ENCODE measurements around the gene XYLT2. TPM values are rescaled to one million over a fixed set of nuclear protein-coding genes. Genes with fewer than 3 reads are reported as not detected.

XYLT2 gene
- total and polyA plus RNA-seq, 9 of the 15 experiments (the other 6 are each of a cell fraction or from before 2014, with no cell fraction given), result 0.63 to 9.1 (median 4.3) TPM

GRCh38 chr17:50375858-50376538, 30.1 kb downstream of the XYLT2 start:
- H2AFZ ChIP-seq (ENCODE audit: low read depth, low read length), result no peak overlapping the region
- H3K36me3 ChIP-seq (ENCODE audit: control insufficient read depth, insufficient read depth, low read length), result peaks cover 55% of the 10 kb centered on the region
- H3K4me3 ChIP-seq, result no peak overlapping the region
- H3K9ac ChIP-seq (ENCODE audit: insufficient read depth in 1 of 2, low read depth in 2 of 2, low read length in 2 of 2), result peak overlapping the region in 1 of 2 experiments; percentile 49; a peak in 2 of 4 replicates
- POLR2A ChIA-PET, result interaction anchor here (0.6 to 13.4 kb wide), 6 partner anchors 8 to 82 kb away, joined by 3 to 129 read pairs (median 4); partner anchors contain the start of gene LRRC59
- WGBS (ENCODE audit: insufficient coverage, low coverage, missing lambda C conversion rate), result 57% methylated on average over 4 of the region's 5 CpGs
- DNase-seq (ENCODE audit: extremely low read depth in 1 of 4, low spot score in 3 of 4) (no peak), ATAC-seq (no peak), FAIRE-seq (no peak)
- H4K20me1 ChIP-seq (replicated peaks; ENCODE audit: control insufficient read depth, insufficient read depth, low read length), result no peaks in the 10 kb centered on the region
- CTCF ChIA-PET (ENCODE audit: low intra/inter-chr PET ratio), result no interaction called here
- TF ChIP-seq DPF2 (IDR thresholded peaks at IDR 0.05) (no peak), CBX8 (IDR thresholded peaks at IDR 0.05; ENCODE audit: borderline replicate concordance, extremely low read depth, low read depth, low read length, poor library complexity, severe bottlenecking) (no peak), SMC3 (conservative IDR thresholded peaks at IDR 0.05; ENCODE audit: insufficient read depth, low read depth, low read length) (no peak), RBBP5 (IDR thresholded peaks at IDR 0.05; ENCODE audit: borderline replicate concordance, insufficient read depth, low read length, poor library complexity, severe bottlenecking) (no peak), NFE2 (IDR thresholded peaks at IDR 0.05; ENCODE audit: low read depth) (no peak), RBM22 (IDR thresholded peaks at IDR 0.05; ENCODE audit: low read depth, low read length, poor library complexity, severe bottlenecking) (no peak)
- BruUV-seq (replicated peaks), result no TSS peak
- peaks cover 5 to 8% of the 10 kb centered on the region in 2 experiments for H3K4me1 ChIP-seq (replicated peaks in 1 of 2; ENCODE audit: control insufficient read depth in 2 of 2, insufficient read depth in 2 of 2, low read length in 2 of 2)
- H3K4me2 ChIP-seq (ENCODE audit: insufficient read depth, low read length), result no peak overlapping the region
- in situ Hi-C loops (cut with MboI) (no loop called here), intact Hi-C loops (cut with micrococcal nuclease) (no loop called here)
- H3K27me3 ChIP-seq (ENCODE audit: control insufficient read depth in 2 of 2, insufficient read depth in 2 of 2, low read length in 2 of 2), result no peaks in the 10 kb centered on the region
- H3K79me2 ChIP-seq (ENCODE audit: control insufficient read depth, insufficient read depth, low read length), result peaks cover 29% of the 10 kb centered on the region
- H3K9me1 ChIP-seq (ENCODE audit: control insufficient read depth, insufficient read depth, low read length), result no peaks in the 10 kb centered on the region
- no peaks in the 10 kb centered on the region; the same call in 1 of the 2 replicates for H3K9me3 ChIP-seq (replicated peaks; ENCODE audit: control insufficient read depth, insufficient read depth, low read depth, low read length)
- no peak overlapping the region for H3K27ac ChIP-seq (ENCODE audit: extremely low read depth, low read depth, low read length)

Data from K562 (cell line).